ENCODE data around the gene GDF3. TPM values are rescaled to one million over a fixed set of nuclear protein-coding genes. Genes with fewer than 3 reads are reported as not detected.

GDF3 gene
- total and polyA plus RNA-seq, 9 of the 15 experiments (the other 6 are each of a cell fraction or from before 2014, with no cell fraction given) = not detected

GRCh38 chr12:7681535-7681934 lies 14.0 kb downstream of the GDF3 start:
- Histone ChIP-seq H3K9me3 (replicated peaks; ENCODE audit: control insufficient read depth, insufficient read depth, low read depth, low read length) (no peaks in the 10 kb centered on the region), H3K4me2 (ENCODE audit: insufficient read depth, low read length) (no peak overlapping the region), H3K27me3 (ENCODE audit: control insufficient read depth in 2 of 2, insufficient read depth in 2 of 2, low read length in 2 of 2) (peaks cover 0 to 4% of the 10 kb centered on the region in 2 experiments; a peak in 2 of 5 replicates), H3K36me3 (ENCODE audit: control insufficient read depth, insufficient read depth, low read length) (no peaks in the 10 kb centered on the region), H3K79me2 (ENCODE audit: control insufficient read depth, insufficient read depth, low read length) (no peaks in the 10 kb centered on the region), H3K4me1 (replicated peaks in 1 of 2; ENCODE audit: control insufficient read depth in 2 of 2, insufficient read depth in 2 of 2, low read length in 2 of 2) (no peaks in the 10 kb centered on the region; a peak in 1 of 5 replicates), H3K4me3 (no peak overlapping the region), H3K9me1 (ENCODE audit: control insufficient read depth, insufficient read depth, low read length) (no peaks in the 10 kb centered on the region), H3K27ac (ENCODE audit: extremely low read depth, low read depth, low read length) (no peak overlapping the region), H2AFZ (ENCODE audit: low read depth, low read length) (no peak overlapping the region), H3K9ac (ENCODE audit: insufficient read depth in 1 of 2, low read depth in 2 of 2, low read length in 2 of 2) (no peak overlapping the region), H4K20me1 (replicated peaks; ENCODE audit: control insufficient read depth, insufficient read depth, low read length) (no peaks in the 10 kb centered on the region)
- POLR2A ChIA-PET = interaction anchor here (0.6 kb wide), 1 partner anchor 95 kb away, joined by 3 read pairs; no protein-coding TSS in a partner anchor
- CTCF ChIA-PET (ENCODE audit: low intra/inter-chr PET ratio) = no interaction called here
- TF ChIP-seq SMARCE1 (IDR thresholded peaks at IDR 0.05) (no peak), POLR2AphosphoS2 (IDR thresholded peaks at IDR 0.05; ENCODE audit: low read length) (no peak), NFYB (IDR thresholded peaks at IDR 0.05; ENCODE audit: extremely low read depth, insufficient read length) (no peak), MEF2D (tag; conservative IDR thresholded peaks at IDR 0.05; ENCODE audit: low read depth) (no peak), BACH1 (tag; IDR thresholded peaks at IDR 0.05) (no peak), ZNF561 (CRISPR knock-in tag; conservative IDR thresholded peaks at IDR 0.05) (no peak), MIER1 (IDR thresholded peaks at IDR 0.05; ENCODE audit: low read depth) (no peak), ZNF76 (CRISPR knock-in tag; IDR thresholded peaks at IDR 0.05; ENCODE audit: borderline replicate concordance) (no peak)
- TF ChIP-seq, protein P1, sequence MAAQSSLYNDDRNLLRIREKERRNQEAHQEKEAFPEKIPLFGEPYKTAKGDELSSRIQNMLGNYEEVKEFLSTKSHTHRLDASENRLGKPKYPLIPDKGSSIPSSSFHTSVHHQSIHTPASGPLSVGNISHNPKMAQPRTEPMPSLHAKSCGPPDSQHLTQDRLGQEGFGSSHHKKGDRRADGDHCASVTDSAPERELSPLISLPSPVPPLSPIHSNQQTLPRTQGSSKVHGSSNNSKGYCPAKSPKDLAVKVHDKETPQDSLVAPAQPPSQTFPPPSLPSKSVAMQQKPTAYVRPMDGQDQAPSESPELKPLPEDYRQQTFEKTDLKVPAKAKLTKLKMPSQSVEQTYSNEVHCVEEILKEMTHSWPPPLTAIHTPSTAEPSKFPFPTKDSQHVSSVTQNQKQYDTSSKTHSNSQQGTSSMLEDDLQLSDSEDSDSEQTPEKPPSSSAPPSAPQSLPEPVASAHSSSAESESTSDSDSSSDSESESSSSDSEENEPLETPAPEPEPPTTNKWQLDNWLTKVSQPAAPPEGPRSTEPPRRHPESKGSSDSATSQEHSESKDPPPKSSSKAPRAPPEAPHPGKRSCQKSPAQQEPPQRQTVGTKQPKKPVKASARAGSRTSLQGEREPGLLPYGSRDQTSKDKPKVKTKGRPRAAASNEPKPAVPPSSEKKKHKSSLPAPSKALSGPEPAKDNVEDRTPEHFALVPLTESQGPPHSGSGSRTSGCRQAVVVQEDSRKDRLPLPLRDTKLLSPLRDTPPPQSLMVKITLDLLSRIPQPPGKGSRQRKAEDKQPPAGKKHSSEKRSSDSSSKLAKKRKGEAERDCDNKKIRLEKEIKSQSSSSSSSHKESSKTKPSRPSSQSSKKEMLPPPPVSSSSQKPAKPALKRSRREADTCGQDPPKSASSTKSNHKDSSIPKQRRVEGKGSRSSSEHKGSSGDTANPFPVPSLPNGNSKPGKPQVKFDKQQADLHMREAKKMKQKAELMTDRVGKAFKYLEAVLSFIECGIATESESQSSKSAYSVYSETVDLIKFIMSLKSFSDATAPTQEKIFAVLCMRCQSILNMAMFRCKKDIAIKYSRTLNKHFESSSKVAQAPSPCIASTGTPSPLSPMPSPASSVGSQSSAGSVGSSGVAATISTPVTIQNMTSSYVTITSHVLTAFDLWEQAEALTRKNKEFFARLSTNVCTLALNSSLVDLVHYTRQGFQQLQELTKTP (IDR thresholded peaks at IDR 0.05; ENCODE audit: low read depth in 1 of 2, partially characterized antibody in 2 of 2) = no peak
- 0% methylated on average over 2 of the region's 2 CpGs for WGBS (ENCODE audit: insufficient coverage, low coverage, missing lambda C conversion rate)
- intact Hi-C loops (cut with micrococcal nuclease) (no loop called here), in situ Hi-C loops (cut with MboI) (loop anchor here (10.0 kb wide), 1 partner anchor 123 kb away; no protein-coding TSS in a partner anchor)
- ATAC-seq (no peak), FAIRE-seq (no peak), DNase-seq (ENCODE audit: extremely low read depth in 1 of 4, low spot score in 3 of 4) (no peak)
- no TSS peak for BruUV-seq (replicated peaks)
